Measurements from ENCODE around the gene PCDHGB4.

- TF ChIP-seq, protein P1, sequence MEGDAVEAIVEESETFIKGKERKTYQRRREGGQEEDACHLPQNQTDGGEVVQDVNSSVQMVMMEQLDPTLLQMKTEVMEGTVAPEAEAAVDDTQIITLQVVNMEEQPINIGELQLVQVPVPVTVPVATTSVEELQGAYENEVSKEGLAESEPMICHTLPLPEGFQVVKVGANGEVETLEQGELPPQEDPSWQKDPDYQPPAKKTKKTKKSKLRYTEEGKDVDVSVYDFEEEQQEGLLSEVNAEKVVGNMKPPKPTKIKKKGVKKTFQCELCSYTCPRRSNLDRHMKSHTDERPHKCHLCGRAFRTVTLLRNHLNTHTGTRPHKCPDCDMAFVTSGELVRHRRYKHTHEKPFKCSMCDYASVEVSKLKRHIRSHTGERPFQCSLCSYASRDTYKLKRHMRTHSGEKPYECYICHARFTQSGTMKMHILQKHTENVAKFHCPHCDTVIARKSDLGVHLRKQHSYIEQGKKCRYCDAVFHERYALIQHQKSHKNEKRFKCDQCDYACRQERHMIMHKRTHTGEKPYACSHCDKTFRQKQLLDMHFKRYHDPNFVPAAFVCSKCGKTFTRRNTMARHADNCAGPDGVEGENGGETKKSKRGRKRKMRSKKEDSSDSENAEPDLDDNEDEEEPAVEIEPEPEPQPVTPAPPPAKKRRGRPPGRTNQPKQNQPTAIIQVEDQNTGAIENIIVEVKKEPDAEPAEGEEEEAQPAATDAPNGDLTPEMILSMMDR (IDR thresholded peaks at IDR 0.05): no peak
- no peak for TF ChIP-seq POLR2A (IDR thresholded peaks at IDR 0.05)
Observed at GRCh38 chr5:141398608-141399007, 11.1 kb downstream of the PCDHGB4 start.
